Mucosa of descending colon (tissue), 3 donors: ENCODE measurements around the gene PHRF1. TPM values are rescaled to one million over a fixed set of nuclear protein-coding genes. Genes with fewer than 3 reads are reported as not detected.

Experiments used
- ATAC-seq: fragments of 200-7000 bp; cut with Tn5 transposase; one replicate; pipeline ENCODE4 v1.9.1; 2020; ENCODE audit warnings: mild to moderate bottlenecking, moderate library complexity
- DNase-seq, 3 donors: peaks; one replicate each; pipeline ENCODE4 v3.0.0-alpha.2; 2020
- H3K36me3 ChIP-seq: fragments of 200-600 bp; one replicate; pipeline ENCODE4 v1.8.0; 2021; ENCODE audit warnings: low read depth, mild to moderate bottlenecking
- H3K4me1 ChIP-seq: fragments of 200-600 bp; one replicate; pipeline ENCODE4 v1.8.0; 2021; ENCODE audit warnings: low read depth, mild to moderate bottlenecking
- H3K4me3 ChIP-seq: fragments of 200-600 bp; one replicate; pipeline ENCODE4 v1.8.0; 2021; ENCODE audit warnings: mild to moderate bottlenecking
- H3K9me3 ChIP-seq: fragments of 200-600 bp; one replicate; pipeline ENCODE4 v1.8.0; 2021; ENCODE audit warnings: mild to moderate bottlenecking
- intact Hi-C, 2 donors: fragments of 100-400 bp; cut with DNase I in 1 of 2; cut with micrococcal nuclease in 1 of 2; formaldehyde crosslinking; loops; one replicate each; pipeline versions ENCODE4 v1.11.0 to v1.11.1; 2022; cut with DNase I, micrococcal nuclease
- microRNA-seq: library from miRNA; unstranded; fragments of <30 nt; microRNA quantifications from one replicate; pipeline ENCODE4, GENCODE V29; 2019
- total RNA-seq, 3 donors: library from RNA; stranded (reverse); fragmentation: NEBNext Ultra II Directional in 2 of 3; extraction: Animal tissue kit (Norgen Biotek cat#: 25700) in 2 of 3; gene quantifications; one replicate each; pipeline versions ENCODE4 v1.2.1 to v1.2.4, GENCODE V29; 2021 to 2023
- TF ChIP-seq, protein P1 (sequence below): fragments of 200-600 bp; IDR thresholded peaks from one replicate; pipeline ENCODE4 v1.8.0; 2022; ENCODE audit warnings: antibody characterized with exemption, mild to moderate bottlenecking
- donor health status: DM: no; HTN: no; CAD: no; lungs with moderate emphysema.
- donor health status: DM: no; HTN: no; CAD: no.
- donor health status: DM: no; HTN: yes; CAD: no.

PHRF1 gene
- total RNA-seq, 3 donors from 2014 or later: 35.0 to 40.2 (median 35.0) TPM

DNA sequence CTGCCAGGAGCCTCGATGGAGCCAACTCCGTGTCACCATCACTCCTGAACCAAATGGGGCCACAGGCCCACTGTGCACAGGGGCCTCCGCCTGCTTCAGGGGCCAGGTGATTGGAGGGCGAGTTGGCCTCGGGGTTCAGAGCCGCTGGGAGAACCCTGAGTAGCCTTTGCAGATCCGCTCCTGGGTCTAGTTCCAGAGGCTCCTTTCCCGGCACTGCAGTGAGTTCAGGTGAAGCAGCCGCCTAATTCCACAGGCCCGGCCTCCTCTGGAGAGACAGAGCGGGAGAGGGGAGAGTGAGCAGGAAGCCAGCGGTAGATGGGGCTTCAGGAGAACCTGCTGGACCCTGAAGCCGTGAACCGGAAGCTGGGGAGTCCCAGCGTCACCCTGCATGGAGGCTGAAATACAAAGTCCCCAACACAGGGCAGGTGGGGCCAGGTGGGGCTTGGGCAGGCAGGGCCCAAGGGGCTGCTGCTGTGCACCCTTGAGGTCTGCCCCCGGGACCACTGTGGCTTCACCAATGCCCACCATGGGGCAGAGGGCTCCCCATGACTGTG is 83.3 kb downstream of the PHRF1 start:
- Histone ChIP-seq H3K36me3 (no peaks in the 10 kb centered on the region), H3K4me3 (no peak overlapping the region), H3K4me1 (peaks cover 5% of the 10 kb centered on the region), H3K9me3 (no peaks in the 10 kb centered on the region)
- intact Hi-C loops: loop anchor here (5.0 to 10.0 kb wide), 2 partner anchors 65 to 68 kb away; no protein-coding TSS in a partner anchor
- TF ChIP-seq, protein P1, sequence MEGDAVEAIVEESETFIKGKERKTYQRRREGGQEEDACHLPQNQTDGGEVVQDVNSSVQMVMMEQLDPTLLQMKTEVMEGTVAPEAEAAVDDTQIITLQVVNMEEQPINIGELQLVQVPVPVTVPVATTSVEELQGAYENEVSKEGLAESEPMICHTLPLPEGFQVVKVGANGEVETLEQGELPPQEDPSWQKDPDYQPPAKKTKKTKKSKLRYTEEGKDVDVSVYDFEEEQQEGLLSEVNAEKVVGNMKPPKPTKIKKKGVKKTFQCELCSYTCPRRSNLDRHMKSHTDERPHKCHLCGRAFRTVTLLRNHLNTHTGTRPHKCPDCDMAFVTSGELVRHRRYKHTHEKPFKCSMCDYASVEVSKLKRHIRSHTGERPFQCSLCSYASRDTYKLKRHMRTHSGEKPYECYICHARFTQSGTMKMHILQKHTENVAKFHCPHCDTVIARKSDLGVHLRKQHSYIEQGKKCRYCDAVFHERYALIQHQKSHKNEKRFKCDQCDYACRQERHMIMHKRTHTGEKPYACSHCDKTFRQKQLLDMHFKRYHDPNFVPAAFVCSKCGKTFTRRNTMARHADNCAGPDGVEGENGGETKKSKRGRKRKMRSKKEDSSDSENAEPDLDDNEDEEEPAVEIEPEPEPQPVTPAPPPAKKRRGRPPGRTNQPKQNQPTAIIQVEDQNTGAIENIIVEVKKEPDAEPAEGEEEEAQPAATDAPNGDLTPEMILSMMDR: no peak
- ATAC-seq: no peak
- DNase-seq: no peak

DNA sequence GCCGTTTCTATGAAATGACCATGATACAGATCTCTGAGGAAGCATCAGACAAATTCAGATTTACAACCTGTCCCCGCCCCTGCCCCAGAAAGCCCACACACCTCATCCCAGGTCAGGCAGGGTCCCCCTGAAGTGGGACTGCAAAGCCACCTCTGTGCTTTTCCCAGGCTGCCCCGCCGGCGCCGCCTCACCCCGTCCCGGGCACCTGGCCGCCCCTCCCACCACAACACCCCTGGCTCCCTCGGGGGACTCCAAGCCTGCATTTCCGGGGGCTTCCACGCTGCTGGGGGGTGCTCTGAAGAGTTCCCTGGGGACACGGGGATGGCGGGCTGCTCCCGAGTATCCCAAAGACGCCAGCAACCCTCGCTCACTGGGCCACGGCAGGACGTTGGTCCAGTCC is 84.0 kb downstream of the PHRF1 start:
- intact Hi-C loops: loop anchor here (5.0 to 10.0 kb wide), 2 partner anchors 65 to 67 kb away; no protein-coding TSS in a partner anchor
- Histone ChIP-seq H3K36me3 (no peaks in the 10 kb centered on the region), H3K9me3 (no peaks in the 10 kb centered on the region), H3K4me3 (no peak overlapping the region), H3K4me1 (no peaks in the 10 kb centered on the region)
- TF ChIP-seq, protein P1: no peak
- DNase-seq: peak in 1 of 3 donors; percentile 46
- ATAC-seq: no peak

GRCh38 chr11:660681-661444 is 84.6 kb downstream of the PHRF1 start:
- no peaks in the 10 kb centered on the region for H3K4me1 ChIP-seq
- intact Hi-C loops: loop anchor here (5.0 to 10.0 kb wide), 2 partner anchors 64 to 66 kb away; no protein-coding TSS in a partner anchor
- no peak for DNase-seq
- H3K4me3 ChIP-seq: no peak overlapping the region
- TF ChIP-seq, protein P1: no peak
- no peaks in the 10 kb centered on the region for H3K9me3 ChIP-seq
- H3K36me3 ChIP-seq: no peaks in the 10 kb centered on the region
- no peak for ATAC-seq

Small RNAs within 50 kb of the gene (microRNA-seq; reads per million reads assigned to microRNA genes)
- gene MIR210: 380 reads per million, percentile 76 among the genes with 10 or more reads in this experiment

Other genes starting within 250 kb of the PHRF1 start
- 10 to 100 TPM in 1 of 3 donors, 1 to 10 TPM in 2; 2.1 to 11.8 (median 2.2) TPM for gene B4GALNT4, start 207.0 kb upstream of the PHRF1 start, total RNA-seq
- gene PKP3, start 182.3 kb upstream of the PHRF1 start, total RNA-seq: 100 to 1,000 TPM in 2 of 3 donors, 10 to 100 TPM in 1; 73.3 to 174 (median 143) TPM
- gene SIGIRR, start 161.5 kb upstream of the PHRF1 start, total RNA-seq: 100 to 1,000 TPM; 103 to 190 (median 116) TPM
- gene ANO9, start 134.5 kb upstream of the PHRF1 start, total RNA-seq: 100 to 1,000 TPM in 2 of 3 donors, 10 to 100 TPM in 1; 85.2 to 179 (median 131) TPM
- gene PTDSS2, start 126.2 kb upstream of the PHRF1 start, total RNA-seq: 10 to 100 TPM; 19.2 to 34.8 (median 27.3) TPM
- gene RNH1, start 69.2 kb upstream of the PHRF1 start, total RNA-seq: 100 to 1,000 TPM; 108 to 127 (median 118) TPM
- gene HRAS, start 40.9 kb upstream of the PHRF1 start, total RNA-seq: 10 to 100 TPM; 41.4 to 50.6 (median 50.1) TPM
- gene LRRC56, start 38.9 kb upstream of the PHRF1 start, total RNA-seq: 1 to 10 TPM; 1.5 to 5.2 (median 4.8) TPM
- gene LMNTD2, start 15.7 kb upstream of the PHRF1 start, total RNA-seq: 10 to 100 TPM in 2 of 3 donors, 1 to 10 TPM in 1; 5.4 to 19.1 (median 10.7) TPM
- 100 to 1,000 TPM in 1 of 3 donors, 10 to 100 TPM in 2; 45.7 to 108 (median 83.7) TPM for gene RASSF7, start 15.5 kb upstream of the PHRF1 start, total RNA-seq
- gene IRF7, start 39.5 kb downstream of the PHRF1 start, total RNA-seq: 10 to 100 TPM; 26.9 to 36.1 (median 27.8) TPM
- gene CDHR5, start 48.5 kb downstream of the PHRF1 start, total RNA-seq: 100 to 1,000 TPM; 195 to 549 (median 316) TPM
- gene SCT, start 50.7 kb downstream of the PHRF1 start, total RNA-seq: 1 to 10 TPM in 2 of 3 donors, not detected in 1; 1.0 TPM
- 1 to 10 TPM; 1.2 to 2.4 (median 1.8) TPM for gene DRD4, start 60.8 kb downstream of the PHRF1 start, total RNA-seq
- gene DEAF1, start 118.8 kb downstream of the PHRF1 start, total RNA-seq: 10 to 100 TPM; 25.1 to 35.7 (median 25.9) TPM
- gene TMEM80, start 119.3 kb downstream of the PHRF1 start, total RNA-seq: 10 to 100 TPM; 31.6 to 43.1 (median 38.0) TPM
- 100 to 1,000 TPM; 176 to 335 (median 253) TPM for gene EPS8L2, start 129.8 kb downstream of the PHRF1 start, total RNA-seq
- gene TALDO1, start 171.0 kb downstream of the PHRF1 start, total RNA-seq: 100 to 1,000 TPM; 101 to 158 (median 128) TPM
- 10 to 100 TPM; 51.9 to 58.8 (median 57.4) TPM for gene GATD1, start 201.0 kb downstream of the PHRF1 start, total RNA-seq
- gene CEND1, start 213.6 kb downstream of the PHRF1 start, total RNA-seq: 1 to 10 TPM in 1 of 3 donors, under 1 TPM in 1, not detected in 1; 0.34 to 2.2 TPM
- 10 to 100 TPM; 11.6 to 18.6 (median 14.4) TPM for gene SLC25A22, start 221.8 kb downstream of the PHRF1 start, total RNA-seq
- gene PIDD1, start 228.8 kb downstream of the PHRF1 start, total RNA-seq: 10 to 100 TPM; 20.2 to 26.3 (median 23.8) TPM
- gene RPLP2, start 233.5 kb downstream of the PHRF1 start, total RNA-seq: 1,000 to 10,000 TPM; 1,532 to 1,798 (median 1,652) TPM
- 100 to 1,000 TPM; 138 to 253 (median 167) TPM for gene PNPLA2, start 242.4 kb downstream of the PHRF1 start, total RNA-seq